Stimulated activated naive CD8-positive, alpha-beta T cell treated with anti-CD3 and anti-CD28 coated beads, Interleukin-15, Interleukin-2, amounts not matched to agents 100 ng/mL and 50 ng/mL, for 24 hours (primary cell): ENCODE results near the gene CDH23.
A peak's percentile ranks its signal among the peaks of the same experiment; 100 is the strongest.

ENCODE experiments used
- H3K27ac Mint-ChIP-seq: one replicate; pipeline ENCODE4 v1.8.0; 2021; ENCODE audit warnings: mild to moderate bottlenecking, mixed read lengths
- H3K27me3 Mint-ChIP-seq: one replicate; pipeline ENCODE4 v1.8.0; 2021; ENCODE audit warnings: mixed read lengths
- H3K36me3 Mint-ChIP-seq: one replicate; pipeline ENCODE4 v1.8.0; 2021; ENCODE audit warnings: low read depth, mixed read lengths
- H3K4me1 Mint-ChIP-seq: one replicate; pipeline ENCODE4 v1.8.0; 2021; ENCODE audit warnings: low read depth, mixed read lengths
- H3K4me3 Mint-ChIP-seq: one replicate; pipeline ENCODE4 v1.8.0; 2021; ENCODE audit warnings: mild to moderate bottlenecking, mixed read lengths
- H3K9me3 Mint-ChIP-seq: one replicate; pipeline ENCODE4 v1.8.0; 2021; ENCODE audit warnings: mixed read lengths

The CDH23 gene

GRCh38 chr10:71754562-71754961 is 357.8 kb downstream of the CDH23 start:
- no peaks in the 10 kb centered on the region for H3K27me3 Mint-ChIP-seq
- H3K4me3 Mint-ChIP-seq: no peak overlapping the region
- H3K4me1 Mint-ChIP-seq: peaks cover 97% of the 10 kb centered on the region
- H3K27ac Mint-ChIP-seq: peak overlapping the region; percentile 86
- peaks cover 72% of the 10 kb centered on the region for H3K36me3 Mint-ChIP-seq
- no peaks in the 10 kb centered on the region for H3K9me3 Mint-ChIP-seq

GRCh38 chr10:71755179-71755879 is 358.6 kb downstream of the CDH23 start:
- no peak overlapping the region for H3K27ac Mint-ChIP-seq
- no peak overlapping the region for H3K4me3 Mint-ChIP-seq
- H3K36me3 Mint-ChIP-seq: peaks cover 72% of the 10 kb centered on the region
- peaks cover 92% of the 10 kb centered on the region for H3K4me1 Mint-ChIP-seq
- H3K9me3 Mint-ChIP-seq: no peaks in the 10 kb centered on the region
- H3K27me3 Mint-ChIP-seq: no peaks in the 10 kb centered on the region

- H3K27ac Mint-ChIP-seq: peak overlapping the region; percentile 86
- peak overlapping the region; percentile 60 for H3K4me3 Mint-ChIP-seq
- H3K27me3 Mint-ChIP-seq: no peaks in the 10 kb centered on the region
- H3K9me3 Mint-ChIP-seq: no peaks in the 10 kb centered on the region
- H3K4me1 Mint-ChIP-seq: peaks cover 94% of the 10 kb centered on the region
- peaks cover 75% of the 10 kb centered on the region for H3K36me3 Mint-ChIP-seq
Observed at GRCh38 chr10:71756311-71757191, 359.8 kb downstream of the CDH23 start.

- Mint-ChIP-seq H3K36me3 (peaks cover 76% of the 10 kb centered on the region), H3K4me3 (peak overlapping the region; percentile 60), H3K27ac (peak overlapping the region; percentile 86), H3K27me3 (no peaks in the 10 kb centered on the region), H3K4me1 (peaks cover 94% of the 10 kb centered on the region), H3K9me3 (no peaks in the 10 kb centered on the region)
Observed at GRCh38 chr10:71757399-71757922, 360.7 kb downstream of the CDH23 start.

- H3K4me3 Mint-ChIP-seq: no peak overlapping the region
- H3K27me3 Mint-ChIP-seq: no peaks in the 10 kb centered on the region
- H3K4me1 Mint-ChIP-seq: peaks cover 94% of the 10 kb centered on the region
- H3K27ac Mint-ChIP-seq: peak overlapping the region; percentile 68
- no peaks in the 10 kb centered on the region for H3K9me3 Mint-ChIP-seq
- peaks cover 67% of the 10 kb centered on the region for H3K36me3 Mint-ChIP-seq
Observed at GRCh38 chr10:71761105-71761511, 364.4 kb downstream of the CDH23 start.

- peak overlapping the region; percentile 68 for H3K27ac Mint-ChIP-seq
- no peak overlapping the region for H3K4me3 Mint-ChIP-seq
- H3K27me3 Mint-ChIP-seq: no peaks in the 10 kb centered on the region
- no peaks in the 10 kb centered on the region for H3K9me3 Mint-ChIP-seq
- peaks cover 65% of the 10 kb centered on the region for H3K36me3 Mint-ChIP-seq
- peaks cover 94% of the 10 kb centered on the region for H3K4me1 Mint-ChIP-seq
Observed at GRCh38 chr10:71761541-71762113, 364.9 kb downstream of the CDH23 start.

GRCh38 chr10:71762324-71762723 is 365.6 kb downstream of the CDH23 start:
- peaks cover 67% of the 10 kb centered on the region for H3K36me3 Mint-ChIP-seq
- no peak overlapping the region for H3K4me3 Mint-ChIP-seq
- H3K27me3 Mint-ChIP-seq: no peaks in the 10 kb centered on the region
- H3K27ac Mint-ChIP-seq: peak overlapping the region; percentile 63
- peaks cover 94% of the 10 kb centered on the region for H3K4me1 Mint-ChIP-seq
- H3K9me3 Mint-ChIP-seq: no peaks in the 10 kb centered on the region

GRCh38 chr10:71763352-71764127 is 366.8 kb downstream of the CDH23 start:
- H3K27ac Mint-ChIP-seq: peak overlapping the region; percentile 82
- no peak overlapping the region for H3K4me3 Mint-ChIP-seq
- H3K27me3 Mint-ChIP-seq: no peaks in the 10 kb centered on the region
- peaks cover 69% of the 10 kb centered on the region for H3K36me3 Mint-ChIP-seq
- no peaks in the 10 kb centered on the region for H3K9me3 Mint-ChIP-seq
- peaks cover 94% of the 10 kb centered on the region for H3K4me1 Mint-ChIP-seq

- Mint-ChIP-seq H3K27ac (peak overlapping the region; percentile 89), H3K27me3 (no peaks in the 10 kb centered on the region), H3K4me3 (peak overlapping the region; percentile 37), H3K9me3 (no peaks in the 10 kb centered on the region), H3K36me3 (peaks cover 71% of the 10 kb centered on the region), H3K4me1 (peaks cover 96% of the 10 kb centered on the region)
Observed at GRCh38 chr10:71765176-71765904, 368.6 kb downstream of the CDH23 start.

GRCh38 chr10:71765906-71766716 is 369.4 kb downstream of the CDH23 start:
- peak overlapping the region; percentile 37 for H3K4me3 Mint-ChIP-seq

GRCh38 chr10:71766717-71767419 is 370.1 kb downstream of the CDH23 start:
- H3K4me1 Mint-ChIP-seq: peaks cover 96% of the 10 kb centered on the region
- peak overlapping the region; percentile 93 for H3K27ac Mint-ChIP-seq
- peaks cover 69% of the 10 kb centered on the region for H3K36me3 Mint-ChIP-seq
- H3K9me3 Mint-ChIP-seq: no peaks in the 10 kb centered on the region
- peak overlapping the region; percentile 74 for H3K4me3 Mint-ChIP-seq
- H3K27me3 Mint-ChIP-seq: no peaks in the 10 kb centered on the region

More at GRCh38 chr10:71765906-71766716, 369.4 kb downstream of the CDH23 start:
- H3K4me1 Mint-ChIP-seq: peaks cover 96% of the 10 kb centered on the region
- peak overlapping the region; percentile 93 for H3K27ac Mint-ChIP-seq
- H3K9me3 Mint-ChIP-seq: no peaks in the 10 kb centered on the region
- no peaks in the 10 kb centered on the region for H3K27me3 Mint-ChIP-seq
- peaks cover 69% of the 10 kb centered on the region for H3K36me3 Mint-ChIP-seq

GRCh38 chr10:71767420-71768035 is 370.8 kb downstream of the CDH23 start:
- peak overlapping the region; percentile 94 for H3K27ac Mint-ChIP-seq

More at GRCh38 chr10:71767420-71768035, 370.8 kb downstream of the CDH23 start:
- Mint-ChIP-seq H3K36me3 (peaks cover 66% of the 10 kb centered on the region), H3K9me3 (no peaks in the 10 kb centered on the region), H3K27me3 (no peaks in the 10 kb centered on the region), H3K4me3 (peak overlapping the region; percentile 83), H3K4me1 (peaks cover 95% of the 10 kb centered on the region)
